GM12865 (cell line): ENCODE measurements around the gene PTPDC1.

Experiments
- DNase-seq: peaks from one replicate; pipeline ENCODE4 v3.0.0; 2010; ENCODE audit warnings: low read depth
- H3K4me3 ChIP-seq: 2 replicates; pipeline ENCODE4 v1.5.1; 2011; ENCODE audit warnings: mild to moderate bottlenecking, low read depth, low read length, control low read depth
- TF ChIP-seq, protein P1 (sequence below): IDR thresholded peaks from 2 replicates; pipeline ENCODE4 v1.5.1; 2011; ENCODE audit warnings: low read length, control low read depth, low read depth, inconsistent platforms; ENCODE audit not compliant: insufficient read depth; ENCODE audit errors: missing control alignments

Gene PTPDC1

GRCh38 chr9:94057918-94058317 is 26.3 kb upstream of the PTPDC1 start:
- no peak overlapping the region for H3K4me3 ChIP-seq
- TF ChIP-seq, protein P1, sequence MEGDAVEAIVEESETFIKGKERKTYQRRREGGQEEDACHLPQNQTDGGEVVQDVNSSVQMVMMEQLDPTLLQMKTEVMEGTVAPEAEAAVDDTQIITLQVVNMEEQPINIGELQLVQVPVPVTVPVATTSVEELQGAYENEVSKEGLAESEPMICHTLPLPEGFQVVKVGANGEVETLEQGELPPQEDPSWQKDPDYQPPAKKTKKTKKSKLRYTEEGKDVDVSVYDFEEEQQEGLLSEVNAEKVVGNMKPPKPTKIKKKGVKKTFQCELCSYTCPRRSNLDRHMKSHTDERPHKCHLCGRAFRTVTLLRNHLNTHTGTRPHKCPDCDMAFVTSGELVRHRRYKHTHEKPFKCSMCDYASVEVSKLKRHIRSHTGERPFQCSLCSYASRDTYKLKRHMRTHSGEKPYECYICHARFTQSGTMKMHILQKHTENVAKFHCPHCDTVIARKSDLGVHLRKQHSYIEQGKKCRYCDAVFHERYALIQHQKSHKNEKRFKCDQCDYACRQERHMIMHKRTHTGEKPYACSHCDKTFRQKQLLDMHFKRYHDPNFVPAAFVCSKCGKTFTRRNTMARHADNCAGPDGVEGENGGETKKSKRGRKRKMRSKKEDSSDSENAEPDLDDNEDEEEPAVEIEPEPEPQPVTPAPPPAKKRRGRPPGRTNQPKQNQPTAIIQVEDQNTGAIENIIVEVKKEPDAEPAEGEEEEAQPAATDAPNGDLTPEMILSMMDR, result no peak
- DNase-seq, result no peak

DNA sequence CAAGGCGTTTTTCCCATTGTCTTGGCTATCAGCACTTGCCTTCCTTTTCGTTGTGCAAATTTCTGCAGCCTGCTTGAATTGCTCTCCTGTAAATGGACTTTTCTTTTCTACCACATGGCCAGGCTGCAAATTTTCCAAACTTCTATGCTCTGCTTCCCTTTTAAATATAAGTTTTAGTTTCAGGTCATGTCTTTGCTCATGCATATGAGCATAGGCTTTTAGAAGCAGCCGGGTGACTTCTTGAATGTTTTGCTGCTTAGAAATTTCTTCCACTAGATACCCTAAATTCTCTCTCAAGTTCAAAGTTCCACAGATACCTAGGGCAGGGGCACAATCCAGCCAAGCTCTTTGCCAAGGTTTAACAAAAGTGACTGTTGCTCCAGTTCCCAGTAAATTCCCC is 22.4 kb upstream of the PTPDC1 start:
- H3K4me3 ChIP-seq, result no peak overlapping the region
- no peak for DNase-seq
- TF ChIP-seq, protein P1, result no peak

- TF ChIP-seq, protein P1, result peak; percentile 83
- peak; percentile 90 for DNase-seq
- H3K4me3 ChIP-seq, result no peak overlapping the region
Observed at GRCh38 chr9:94065535-94065961, 18.7 kb upstream of the PTPDC1 start.

GRCh38 chr9:94068257-94068656 is 16.0 kb upstream of the PTPDC1 start:
- TF ChIP-seq, protein P1, result no peak
- DNase-seq, result no peak
- H3K4me3 ChIP-seq, result no peak overlapping the region

- TF ChIP-seq, protein P1, result no peak
- DNase-seq, result no peak
Observed at GRCh38 chr9:94076557-94076956, 7.7 kb upstream of the PTPDC1 start.

DNA sequence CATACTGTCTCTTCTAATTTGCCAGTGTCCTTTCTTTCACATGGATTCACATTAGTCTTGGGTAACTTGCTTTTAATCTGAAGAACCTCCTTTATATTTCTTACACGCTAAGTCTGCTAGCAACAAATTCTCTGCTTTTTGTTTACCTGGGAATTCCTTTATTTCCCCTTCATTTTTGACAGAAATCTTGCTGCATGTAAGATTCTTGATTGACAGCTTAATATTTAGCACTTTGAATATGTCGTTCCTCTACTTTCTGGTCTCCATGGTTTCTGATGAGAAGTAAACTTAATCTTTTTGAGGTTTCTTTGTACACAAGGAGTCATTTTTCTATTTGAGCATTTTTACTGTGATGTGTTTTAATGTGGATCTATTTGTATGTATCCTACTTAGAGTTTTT is 6.2 kb upstream of the PTPDC1 start:
- DNase-seq, result no peak
- H3K4me3 ChIP-seq, result no peak overlapping the region
- TF ChIP-seq, protein P1, result no peak

More at GRCh38 chr9:94076557-94076956, 7.7 kb upstream of the PTPDC1 start:
- H3K4me3 ChIP-seq, result no peak overlapping the region

- TF ChIP-seq, protein P1, result no peak
- H3K4me3 ChIP-seq, result no peak overlapping the region
- no peak for DNase-seq
Observed at GRCh38 chr9:94079236-94079635, 5.0 kb upstream of the PTPDC1 start.
